HepG2 (cell line): ENCODE results near the gene APBA3. TPM values are rescaled to one million over a fixed set of nuclear protein-coding genes. Genes with fewer than 3 reads are reported as not detected.
"Not testable (repeated sequence)": the region's sequence is repeated elsewhere in the genome, so short reads cannot be mapped to it uniquely, and the experiment has no call there.

Experiments
- ATAC-seq: fragments of 200-7000 bp; cut with Tn5 transposase; 3 replicates; pipeline ENCODE4 v1.9.1; 2020; ENCODE audit warnings: mild to moderate bottlenecking, moderate library complexity
- BruUV-seq: library from RNA; stranded (reverse); fragments of 400-500 nt; replicated peaks from 2 replicates; lab custom pipeline; 2021; lab: Mats Ljungman, UMichigan
- CTCF ChIA-PET: fragments of 300-600 bp; formaldehyde crosslinking; extraction: SDS; loops from one replicate; lab custom pipeline; 2021; ENCODE audit warnings: low total read pairs, inconsistent platforms, low intra/inter-chr PET ratio; lab: Yijun Ruan, JAX
- POLR2A ChIA-PET: fragments of 350-600 bp; sonication (Branson Sonifier 250); formaldehyde crosslinking; loops from one replicate; lab custom pipeline; 2020; ENCODE audit warnings: antibody characterized with exemption, inconsistent platforms; lab: Yijun Ruan, JAX
- DNase-seq: peaks from one replicate; pipeline ENCODE4 v3.0.0-alpha.2; 2015; ENCODE audit warnings: low spot score
- FAIRE-seq: peaks from 3 replicates; lab custom pipeline; 2011; peaks lifted over from hg19 to GRCh38; lab: Jason Lieb, UNC
- H2AFZ ChIP-seq: one replicate; pipeline ENCODE4 v1.6.1; 2011; ENCODE audit warnings: low read length, inconsistent platforms
- H3K27ac ChIP-seq: fragments of 300-600 bp; 3 replicates; pipeline ENCODE4 v1.8.0; 2011; ENCODE audit warnings: mixed run types, mild to moderate bottlenecking, mixed read lengths, low read length, inconsistent platforms; ENCODE audit not compliant: insufficient read depth; ENCODE audit errors: extremely low read length
- H3K27me3 ChIP-seq, 2 experiments: fragments of 200-600 bp in 1 of 2; 2 replicates in 1 of 2; 3 replicates in 1 of 2; pipeline versions ENCODE4 v1.6.0 to v1.8.0; 2011; ENCODE audit warnings: low read length in 2 of 2, mild to moderate bottlenecking in 2 of 2, moderate library complexity in 2 of 2, inconsistent platforms in 1 of 2; ENCODE audit not compliant: insufficient read depth in 2 of 2, control insufficient read depth in 1 of 2
- H3K36me3 ChIP-seq, 2 experiments: fragments of 200-600 bp in 1 of 2; replicated peaks in 1 of 2; 2 replicates in 1 of 2; 3 replicates in 1 of 2; pipeline versions ENCODE4 v1.5.1 to v1.8.0; 2011; ENCODE audit warnings: low read length in 2 of 2, inconsistent platforms in 1 of 2; ENCODE audit not compliant: insufficient read depth in 2 of 2, control insufficient read depth in 1 of 2
- H3K4me1 ChIP-seq: 2 replicates; pipeline ENCODE4 v1.5.1; 2012; ENCODE audit warnings: low read length, inconsistent platforms; ENCODE audit not compliant: insufficient read depth
- H3K4me2 ChIP-seq: 2 replicates; pipeline ENCODE4 v1.6.0; 2011; ENCODE audit warnings: low read depth, low read length, inconsistent platforms
- H3K4me3 ChIP-seq, 3 experiments: fragments of 200-600 bp in 1 of 3; sonication (generic), shearing (Covaris generic) in 1 of 3; replicated peaks in 1 of 3; 2 replicates each; pipeline ENCODE4 v1.5.1; 2011 to 2016; ENCODE audit warnings: low read length in 3 of 3, inconsistent platforms in 2 of 3, low read depth in 2 of 3, mild to moderate bottlenecking in 2 of 3, control low read depth in 1 of 3, mixed read lengths in 1 of 3; ENCODE audit not compliant: insufficient read depth in 1 of 3
- H3K79me2 ChIP-seq: one replicate; pipeline ENCODE4 v1.6.1; 2011; ENCODE audit warnings: low read length, inconsistent platforms; ENCODE audit not compliant: insufficient read depth
- H3K9ac ChIP-seq: 2 replicates; pipeline ENCODE4 v1.6.0; 2011; ENCODE audit warnings: mild to moderate bottlenecking, low read depth, low read length, inconsistent platforms; ENCODE audit not compliant: insufficient read depth
- H3K9me3 ChIP-seq: 2 replicates; pipeline ENCODE4 v1.5.1; 2012; ENCODE audit warnings: mild to moderate bottlenecking, low read length
- H4K20me1 ChIP-seq: 2 replicates; pipeline ENCODE4 v1.6.0; 2011; ENCODE audit warnings: inconsistent platforms, mild to moderate bottlenecking, low read length, moderate library complexity; ENCODE audit not compliant: insufficient read depth
- ARNT2 ChIP-seq: sonication (generic); formaldehyde crosslinking; IDR thresholded peaks from 2 replicates; pipeline ENCODE4 v1.8.0; 2022; ENCODE audit warnings: mild to moderate bottlenecking, low read depth, missing genetic modification reagents, moderate library complexity
- ZNF121 ChIP-seq: sonication (generic); formaldehyde crosslinking; IDR thresholded peaks from 2 replicates; pipeline ENCODE4 v1.5.0; 2020; ENCODE audit warnings: mild to moderate bottlenecking, missing genetic modification reagents
- ZNF331 ChIP-seq: sonication (generic); formaldehyde crosslinking; IDR thresholded peaks from 2 replicates; pipeline ENCODE4 v1.4.0; 2020; ENCODE audit warnings: missing genetic modification reagents
- ZSCAN9 ChIP-seq: IDR thresholded peaks from 2 replicates; pipeline ENCODE4 v1.6.1; 2016; ENCODE audit warnings: borderline replicate concordance
- WGBS: methylation state at CpG from one replicate; pipeline ENCODE4 v1.1.6; 2017; ENCODE audit warnings: low lambda C conversion rate; 5-methylcytosine and 5-hydroxymethylcytosine counted together
- in situ Hi-C: cut with HindIII; loops from 2 replicates; pipeline ENCODE4 v1.10.0; 2017; ENCODE audit warnings: low pct_unique_long_range_greater_than_20kb; ENCODE audit not compliant: extremely low pct_ligation_motif_present
- intact Hi-C: fragments of 100-400 bp; cut with micrococcal nuclease; formaldehyde crosslinking; loops from one replicate; pipeline ENCODE4 v1.10.0; 2022; ENCODE audit not compliant: unreplicated experiment
- polyA plus RNA-seq, 8 experiments: library from polyadenylated mRNA; depleted of rRNA in 3 of 8; stranded (reverse) in 7 of 8; unstranded in 1 of 8; fragments of >200 nt; fragmentation: Illumina TruSeq in 4 of 8; extraction: Trizol in 4 of 8; gene quantifications; 2 replicates each; pipeline versions ENCODE4 v1.2.1 to v1.2.3, GENCODE V29; 2011 to 2016; ENCODE audit warnings: low read depth in 4 of 8, missing spikeins in 1 of 8, mixed read lengths in 1 of 8; ENCODE audit not compliant: insufficient read depth in 1 of 8
- total RNA-seq, 5 experiments: library from RNA; depleted of rRNA; stranded (reverse); fragments of >200 nt; fragmentation: Illumina TruSeq; extraction: Trizol; gene quantifications; 2 replicates each; pipeline ENCODE4 v1.2.3, GENCODE V29; 2016; ENCODE audit warnings: low read depth in 1 of 5
- TF ChIP-seq, protein P1 (sequence below), 2 experiments: fragments of 450-650 bp in 1 of 2; sonication (generic) in 1 of 2; formaldehyde crosslinking in 1 of 2; IDR thresholded peaks; 2 replicates each; pipeline versions ENCODE4 v1.6.1 to v1.8.0; 2016 to 2022; ENCODE audit warnings: antibody characterized with exemption in 1 of 2, mild to moderate bottlenecking in 1 of 2, missing genetic modification reagents in 1 of 2

The APBA3 gene
- total and polyA plus RNA-seq, 2 of the 13 experiments (the other 11 are each of a cell fraction or from before 2014, with no cell fraction given), result 14.2 to 14.3 TPM

DNA sequence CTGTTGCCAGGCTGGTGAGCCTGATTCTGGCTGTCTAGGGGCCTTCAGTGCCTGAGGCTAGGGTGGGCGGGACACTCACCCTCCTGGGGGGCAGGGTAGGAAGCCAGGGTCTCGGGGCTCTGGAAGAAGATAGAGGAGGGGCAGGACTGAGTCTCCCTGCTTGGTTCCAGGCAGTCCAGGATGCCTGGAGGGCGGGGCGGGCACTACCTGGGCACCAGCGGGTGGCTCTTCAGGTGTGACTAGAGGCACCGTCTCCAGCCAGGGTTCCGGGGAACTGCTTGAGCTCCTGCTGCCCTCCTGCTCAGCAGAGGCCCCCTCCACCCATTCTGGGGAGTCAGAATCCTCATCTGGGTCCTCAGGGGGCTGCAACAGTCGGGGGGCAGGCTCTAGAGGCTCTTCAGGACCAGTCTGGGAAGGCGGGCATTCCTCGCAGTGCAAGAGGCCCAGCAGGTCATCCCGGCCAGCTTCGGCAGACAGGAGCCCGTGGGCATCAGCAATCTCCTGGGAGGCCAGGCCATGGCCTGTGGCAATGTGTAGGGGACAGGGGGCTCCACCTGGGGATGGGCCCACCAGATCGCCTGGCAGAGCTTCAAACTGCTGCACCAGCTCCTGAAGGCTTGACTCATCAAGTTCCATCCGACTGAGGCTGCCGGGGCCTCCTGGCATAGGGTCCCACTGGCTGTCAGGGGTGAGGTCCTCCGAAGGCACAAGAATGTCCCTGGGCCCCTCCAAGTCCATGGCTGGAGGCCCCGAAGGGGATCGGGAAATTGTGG lies 1.8 kb downstream of the APBA3 start (continued):
- TF ChIP-seq ZNF331 (CRISPR knock-in tag) (no peak), ZSCAN9 (no peak), ARNT2 (CRISPR knock-in tag) (no peak)

DNA sequence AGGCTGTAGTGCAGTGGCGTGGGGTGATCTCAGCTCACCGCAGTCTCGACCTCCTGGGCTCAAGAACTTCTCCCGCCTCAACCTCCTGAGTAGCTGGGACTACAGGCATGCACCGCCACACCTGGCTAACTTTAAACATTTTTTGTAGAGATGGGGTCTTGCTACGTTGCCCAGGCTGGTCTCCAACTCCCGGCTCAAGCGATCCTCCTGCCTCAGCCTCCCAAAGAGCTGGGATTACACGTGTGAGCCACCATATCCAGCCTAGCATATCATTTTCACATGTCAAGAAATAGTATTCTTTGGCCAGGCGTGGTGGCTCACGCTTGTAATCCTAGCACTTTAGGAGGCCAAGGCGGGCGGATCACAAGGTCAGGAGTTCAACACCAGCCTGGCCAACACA lies 3.2 kb downstream of the APBA3 start:
- TF ChIP-seq ZNF121 (CRISPR knock-in tag), result peak; percentile 84
- H3K27ac ChIP-seq, H2AFZ ChIP-seq, H3K4me2 ChIP-seq, H3K27me3 ChIP-seq, H3K9me3 ChIP-seq, H4K20me1 ChIP-seq, H3K79me2 ChIP-seq, DNase-seq, in situ Hi-C loops, ATAC-seq, BruUV-seq, H3K36me3 ChIP-seq, FAIRE-seq, H3K4me3 ChIP-seq, POLR2A ChIA-PET, H3K9ac ChIP-seq, intact Hi-C loops, CTCF ChIA-PET: not testable (repeated sequence)
- WGBS, result 96% methylated on average over 13 of the region's 13 CpGs
- peaks cover 14% of the 10 kb centered on the region for H3K4me1 ChIP-seq

DNA sequence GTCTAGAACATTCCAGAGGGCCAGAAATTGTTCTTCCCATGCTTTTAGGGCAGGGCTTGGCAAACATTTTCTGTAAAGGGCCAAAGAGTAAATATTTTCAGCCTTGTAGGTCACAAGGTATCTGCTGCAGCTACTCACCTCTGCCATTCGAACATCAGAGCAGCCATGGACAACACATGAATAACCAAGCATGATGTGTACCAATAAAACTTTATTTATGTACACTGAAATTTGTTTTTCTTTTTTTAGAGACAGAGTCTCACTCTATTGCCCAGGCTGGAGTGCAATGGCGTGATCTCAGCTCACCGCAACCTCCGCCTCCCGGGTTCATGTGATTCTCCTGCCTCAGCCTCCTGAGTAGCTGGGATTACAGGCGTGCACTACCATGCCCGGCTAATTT lies 3.8 kb downstream of the APBA3 start:
- POLR2A ChIA-PET, H3K9me3 ChIP-seq, H3K4me2 ChIP-seq, H3K79me2 ChIP-seq, H3K4me3 ChIP-seq, CTCF ChIA-PET, FAIRE-seq, H3K9ac ChIP-seq, H2AFZ ChIP-seq, DNase-seq, BruUV-seq, H3K36me3 ChIP-seq, H3K27me3 ChIP-seq, H4K20me1 ChIP-seq, in situ Hi-C loops, intact Hi-C loops, ATAC-seq, H3K27ac ChIP-seq: not testable (repeated sequence)
- H3K4me1 ChIP-seq, result peaks cover 11% of the 10 kb centered on the region
- TF ChIP-seq, protein P1, sequence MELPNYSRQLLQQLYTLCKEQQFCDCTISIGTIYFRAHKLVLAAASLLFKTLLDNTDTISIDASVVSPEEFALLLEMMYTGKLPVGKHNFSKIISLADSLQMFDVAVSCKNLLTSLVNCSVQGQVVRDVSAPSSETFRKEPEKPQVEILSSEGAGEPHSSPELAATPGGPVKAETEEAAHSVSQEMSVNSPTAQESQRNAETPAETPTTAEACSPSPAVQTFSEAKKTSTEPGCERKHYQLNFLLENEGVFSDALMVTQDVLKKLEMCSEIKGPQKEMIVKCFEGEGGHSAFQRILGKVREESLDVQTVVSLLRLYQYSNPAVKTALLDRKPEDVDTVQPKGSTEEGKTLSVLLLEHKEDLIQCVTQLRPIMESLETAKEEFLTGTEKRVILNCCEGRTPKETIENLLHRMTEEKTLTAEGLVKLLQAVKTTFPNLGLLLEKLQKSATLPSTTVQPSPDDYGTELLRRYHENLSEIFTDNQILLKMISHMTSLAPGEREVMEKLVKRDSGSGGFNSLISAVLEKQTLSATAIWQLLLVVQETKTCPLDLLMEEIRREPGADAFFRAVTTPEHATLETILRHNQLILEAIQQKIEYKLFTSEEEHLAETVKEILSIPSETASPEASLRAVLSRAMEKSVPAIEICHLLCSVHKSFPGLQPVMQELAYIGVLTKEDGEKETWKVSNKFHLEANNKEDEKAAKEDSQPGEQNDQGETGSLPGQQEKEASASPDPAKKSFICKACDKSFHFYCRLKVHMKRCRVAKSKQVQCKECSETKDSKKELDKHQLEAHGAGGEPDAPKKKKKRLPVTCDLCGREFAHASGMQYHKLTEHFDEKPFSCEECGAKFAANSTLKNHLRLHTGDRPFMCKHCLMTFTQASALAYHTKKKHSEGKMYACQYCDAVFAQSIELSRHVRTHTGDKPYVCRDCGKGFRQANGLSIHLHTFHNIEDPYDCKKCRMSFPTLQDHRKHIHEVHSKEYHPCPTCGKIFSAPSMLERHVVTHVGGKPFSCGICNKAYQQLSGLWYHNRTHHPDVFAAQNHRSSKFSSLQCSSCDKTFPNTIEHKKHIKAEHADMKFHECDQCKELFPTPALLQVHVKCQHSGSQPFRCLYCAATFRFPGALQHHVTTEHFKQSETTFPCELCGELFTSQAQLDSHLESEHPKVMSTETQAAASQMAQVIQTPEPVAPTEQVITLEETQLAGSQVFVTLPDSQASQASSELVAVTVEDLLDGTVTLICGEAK (IDR thresholded peaks at IDR 0.05), result peak; percentile 60
- TF ChIP-seq, protein P1 (CRISPR knock-in tag; IDR thresholded peaks at IDR 0.05), result peak; percentile 95
- WGBS, result 95% methylated on average over 7 of the region's 7 CpGs
